Measurements from ENCODE around the gene HSPB6.

Gene HSPB6

GRCh38 chr19:35767288-35768081 is 10.7 kb upstream of the HSPB6 start:
- Histone ChIP-seq H3K4me3 (ENCODE audit: low read depth, low read length, poor library complexity, severe bottlenecking) (no peak overlapping the region), H3K4me2 (ENCODE audit: low read length) (no peak overlapping the region)

DNA sequence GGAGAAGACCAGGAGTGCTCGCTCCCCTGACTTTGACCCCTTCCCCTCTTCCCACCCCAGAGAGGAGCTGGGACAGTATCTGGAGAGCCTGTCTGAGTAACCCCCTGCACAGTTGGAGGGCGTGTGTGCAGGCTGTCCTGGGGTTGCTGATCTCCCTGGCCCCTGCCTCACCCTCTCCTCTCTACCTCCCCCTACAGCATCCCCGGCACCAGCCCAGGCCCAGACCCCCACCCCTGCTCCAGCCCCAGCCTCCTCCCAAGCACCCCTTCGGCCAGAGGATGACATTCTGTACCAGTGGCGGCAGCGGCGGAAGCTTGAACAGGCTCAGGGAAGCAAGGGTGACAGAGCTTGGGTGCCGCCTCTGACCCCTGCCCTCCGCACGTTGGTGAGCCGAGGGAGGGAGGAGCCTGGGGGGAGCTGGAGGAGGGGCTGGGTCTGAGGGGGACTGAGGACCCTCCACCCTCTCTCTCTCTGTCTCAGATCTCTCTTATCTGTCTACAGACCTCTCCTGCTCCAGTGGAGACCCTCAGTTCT is 9.8 kb upstream of the HSPB6 start:
- H3K4me3 ChIP-seq (ENCODE audit: low read depth, low read length, poor library complexity, severe bottlenecking), result no peak overlapping the region
- no peak overlapping the region for H3K27ac ChIP-seq (ENCODE audit: low read depth, low read length, poor library complexity, severe bottlenecking)
- TF ChIP-seq, protein P1, sequence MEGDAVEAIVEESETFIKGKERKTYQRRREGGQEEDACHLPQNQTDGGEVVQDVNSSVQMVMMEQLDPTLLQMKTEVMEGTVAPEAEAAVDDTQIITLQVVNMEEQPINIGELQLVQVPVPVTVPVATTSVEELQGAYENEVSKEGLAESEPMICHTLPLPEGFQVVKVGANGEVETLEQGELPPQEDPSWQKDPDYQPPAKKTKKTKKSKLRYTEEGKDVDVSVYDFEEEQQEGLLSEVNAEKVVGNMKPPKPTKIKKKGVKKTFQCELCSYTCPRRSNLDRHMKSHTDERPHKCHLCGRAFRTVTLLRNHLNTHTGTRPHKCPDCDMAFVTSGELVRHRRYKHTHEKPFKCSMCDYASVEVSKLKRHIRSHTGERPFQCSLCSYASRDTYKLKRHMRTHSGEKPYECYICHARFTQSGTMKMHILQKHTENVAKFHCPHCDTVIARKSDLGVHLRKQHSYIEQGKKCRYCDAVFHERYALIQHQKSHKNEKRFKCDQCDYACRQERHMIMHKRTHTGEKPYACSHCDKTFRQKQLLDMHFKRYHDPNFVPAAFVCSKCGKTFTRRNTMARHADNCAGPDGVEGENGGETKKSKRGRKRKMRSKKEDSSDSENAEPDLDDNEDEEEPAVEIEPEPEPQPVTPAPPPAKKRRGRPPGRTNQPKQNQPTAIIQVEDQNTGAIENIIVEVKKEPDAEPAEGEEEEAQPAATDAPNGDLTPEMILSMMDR (IDR thresholded peaks at IDR 0.05; ENCODE audit: low read length), result no peak
- no peak for TF ChIP-seq EZH2 (IDR thresholded peaks at IDR 0.05; ENCODE audit: borderline replicate concordance, low read length)
- no peak overlapping the region for H3K9ac ChIP-seq (ENCODE audit: low read length)
- H4K20me1 ChIP-seq (ENCODE audit: insufficient read depth, low read length), result no peaks in the 10 kb centered on the region
- no peaks in the 10 kb centered on the region for H3K79me2 ChIP-seq (ENCODE audit: insufficient read depth, low read length)
- H2AFZ ChIP-seq (ENCODE audit: low read length), result no peak overlapping the region
- H3K9me3 ChIP-seq (ENCODE audit: low read length), result no peaks in the 10 kb centered on the region
- H3K36me3 ChIP-seq (ENCODE audit: insufficient read depth, low read length), result peaks cover 24% of the 10 kb centered on the region
- no peak overlapping the region for H3K4me2 ChIP-seq (ENCODE audit: low read length)
- no peaks in the 10 kb centered on the region for H3K9me2 ChIP-seq (ENCODE audit: low read depth, low read length)
- H3F3A ChIP-seq (ENCODE audit: insufficient read depth, low read length), result no peaks in the 10 kb centered on the region
- H3K4me1 ChIP-seq (ENCODE audit: insufficient read depth, low read length, severe bottlenecking), result no peaks in the 10 kb centered on the region
- H3K27me3 ChIP-seq (ENCODE audit: insufficient read depth, low read length), result no peaks in the 10 kb centered on the region

More at GRCh38 chr19:35767288-35768081, 10.7 kb upstream of the HSPB6 start:
- no peak for TF ChIP-seq EZH2 (IDR thresholded peaks at IDR 0.05; ENCODE audit: borderline replicate concordance, low read length)
- TF ChIP-seq, protein P1 (IDR thresholded peaks at IDR 0.05; ENCODE audit: low read length), result no peak
- Histone ChIP-seq H3K4me1 (ENCODE audit: insufficient read depth, low read length, severe bottlenecking) (no peaks in the 10 kb centered on the region), H3K27me3 (ENCODE audit: insufficient read depth, low read length) (no peaks in the 10 kb centered on the region), H3K79me2 (ENCODE audit: insufficient read depth, low read length) (no peaks in the 10 kb centered on the region), H2AFZ (ENCODE audit: low read length) (no peak overlapping the region), H3F3A (ENCODE audit: insufficient read depth, low read length) (no peaks in the 10 kb centered on the region), H3K27ac (ENCODE audit: low read depth, low read length, poor library complexity, severe bottlenecking) (no peak overlapping the region), H3K9me3 (ENCODE audit: low read length) (no peaks in the 10 kb centered on the region), H3K9me2 (ENCODE audit: low read depth, low read length) (no peaks in the 10 kb centered on the region), H3K9ac (ENCODE audit: low read length) (no peak overlapping the region), H4K20me1 (ENCODE audit: insufficient read depth, low read length) (no peaks in the 10 kb centered on the region), H3K36me3 (ENCODE audit: insufficient read depth, low read length) (peaks cover 18% of the 10 kb centered on the region)

- Histone ChIP-seq H3K4me1 (ENCODE audit: insufficient read depth, low read length, severe bottlenecking) (peaks cover 2% of the 10 kb centered on the region), H3F3A (ENCODE audit: insufficient read depth, low read length) (no peaks in the 10 kb centered on the region), H3K79me2 (ENCODE audit: insufficient read depth, low read length) (no peaks in the 10 kb centered on the region), H2AFZ (ENCODE audit: low read length) (no peak overlapping the region), H3K4me3 (ENCODE audit: low read depth, low read length, poor library complexity, severe bottlenecking) (no peak overlapping the region), H3K27ac (ENCODE audit: low read depth, low read length, poor library complexity, severe bottlenecking) (no peak overlapping the region), H3K9me2 (ENCODE audit: low read depth, low read length) (no peaks in the 10 kb centered on the region), H4K20me1 (ENCODE audit: insufficient read depth, low read length) (no peaks in the 10 kb centered on the region), H3K36me3 (ENCODE audit: insufficient read depth, low read length) (peaks cover 40% of the 10 kb centered on the region), H3K9ac (ENCODE audit: low read length) (no peak overlapping the region), H3K4me2 (ENCODE audit: low read length) (no peak overlapping the region), H3K9me3 (ENCODE audit: low read length) (no peaks in the 10 kb centered on the region), H3K27me3 (ENCODE audit: insufficient read depth, low read length) (no peaks in the 10 kb centered on the region)
- TF ChIP-seq EZH2 (IDR thresholded peaks at IDR 0.05; ENCODE audit: borderline replicate concordance, low read length), result no peak
- TF ChIP-seq, protein P1 (IDR thresholded peaks at IDR 0.05; ENCODE audit: low read length), result no peak
Measured at GRCh38 chr19:35764432-35765315, 7.8 kb upstream of the HSPB6 start.

Data from OCI-LY1 (cell line).